ENCODE data around the gene LRRC34.

GRCh38 chr3:169857811-169858210, 45.1 kb upstream of the LRRC34 start:
- TF ChIP-seq, protein P1, sequence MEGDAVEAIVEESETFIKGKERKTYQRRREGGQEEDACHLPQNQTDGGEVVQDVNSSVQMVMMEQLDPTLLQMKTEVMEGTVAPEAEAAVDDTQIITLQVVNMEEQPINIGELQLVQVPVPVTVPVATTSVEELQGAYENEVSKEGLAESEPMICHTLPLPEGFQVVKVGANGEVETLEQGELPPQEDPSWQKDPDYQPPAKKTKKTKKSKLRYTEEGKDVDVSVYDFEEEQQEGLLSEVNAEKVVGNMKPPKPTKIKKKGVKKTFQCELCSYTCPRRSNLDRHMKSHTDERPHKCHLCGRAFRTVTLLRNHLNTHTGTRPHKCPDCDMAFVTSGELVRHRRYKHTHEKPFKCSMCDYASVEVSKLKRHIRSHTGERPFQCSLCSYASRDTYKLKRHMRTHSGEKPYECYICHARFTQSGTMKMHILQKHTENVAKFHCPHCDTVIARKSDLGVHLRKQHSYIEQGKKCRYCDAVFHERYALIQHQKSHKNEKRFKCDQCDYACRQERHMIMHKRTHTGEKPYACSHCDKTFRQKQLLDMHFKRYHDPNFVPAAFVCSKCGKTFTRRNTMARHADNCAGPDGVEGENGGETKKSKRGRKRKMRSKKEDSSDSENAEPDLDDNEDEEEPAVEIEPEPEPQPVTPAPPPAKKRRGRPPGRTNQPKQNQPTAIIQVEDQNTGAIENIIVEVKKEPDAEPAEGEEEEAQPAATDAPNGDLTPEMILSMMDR (IDR thresholded peaks at IDR 0.05; ENCODE audit: insufficient read depth, low read length) = no peak
- TF ChIP-seq POLR2AphosphoS5 (IDR thresholded peaks at IDR 0.05; ENCODE audit: low read depth) = no peak
- TF ChIP-seq SPI1 (IDR thresholded peaks at IDR 0.05; ENCODE audit: borderline replicate concordance, low read depth) = no peak
- TF ChIP-seq, protein P2, sequence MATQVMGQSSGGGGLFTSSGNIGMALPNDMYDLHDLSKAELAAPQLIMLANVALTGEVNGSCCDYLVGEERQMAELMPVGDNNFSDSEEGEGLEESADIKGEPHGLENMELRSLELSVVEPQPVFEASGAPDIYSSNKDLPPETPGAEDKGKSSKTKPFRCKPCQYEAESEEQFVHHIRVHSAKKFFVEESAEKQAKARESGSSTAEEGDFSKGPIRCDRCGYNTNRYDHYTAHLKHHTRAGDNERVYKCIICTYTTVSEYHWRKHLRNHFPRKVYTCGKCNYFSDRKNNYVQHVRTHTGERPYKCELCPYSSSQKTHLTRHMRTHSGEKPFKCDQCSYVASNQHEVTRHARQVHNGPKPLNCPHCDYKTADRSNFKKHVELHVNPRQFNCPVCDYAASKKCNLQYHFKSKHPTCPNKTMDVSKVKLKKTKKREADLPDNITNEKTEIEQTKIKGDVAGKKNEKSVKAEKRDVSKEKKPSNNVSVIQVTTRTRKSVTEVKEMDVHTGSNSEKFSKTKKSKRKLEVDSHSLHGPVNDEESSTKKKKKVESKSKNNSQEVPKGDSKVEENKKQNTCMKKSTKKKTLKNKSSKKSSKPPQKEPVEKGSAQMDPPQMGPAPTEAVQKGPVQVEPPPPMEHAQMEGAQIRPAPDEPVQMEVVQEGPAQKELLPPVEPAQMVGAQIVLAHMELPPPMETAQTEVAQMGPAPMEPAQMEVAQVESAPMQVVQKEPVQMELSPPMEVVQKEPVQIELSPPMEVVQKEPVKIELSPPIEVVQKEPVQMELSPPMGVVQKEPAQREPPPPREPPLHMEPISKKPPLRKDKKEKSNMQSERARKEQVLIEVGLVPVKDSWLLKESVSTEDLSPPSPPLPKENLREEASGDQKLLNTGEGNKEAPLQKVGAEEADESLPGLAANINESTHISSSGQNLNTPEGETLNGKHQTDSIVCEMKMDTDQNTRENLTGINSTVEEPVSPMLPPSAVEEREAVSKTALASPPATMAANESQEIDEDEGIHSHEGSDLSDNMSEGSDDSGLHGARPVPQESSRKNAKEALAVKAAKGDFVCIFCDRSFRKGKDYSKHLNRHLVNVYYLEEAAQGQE (IDR thresholded peaks at IDR 0.05; ENCODE audit: insufficient replicate concordance, low read depth) = no peak
